ENCODE data around the gene IPO8.
"Not testable (repeated sequence)": the region's sequence is repeated elsewhere in the genome, so short reads cannot be mapped to it uniquely, and the experiment has no call there.

The IPO8 gene

DNA sequence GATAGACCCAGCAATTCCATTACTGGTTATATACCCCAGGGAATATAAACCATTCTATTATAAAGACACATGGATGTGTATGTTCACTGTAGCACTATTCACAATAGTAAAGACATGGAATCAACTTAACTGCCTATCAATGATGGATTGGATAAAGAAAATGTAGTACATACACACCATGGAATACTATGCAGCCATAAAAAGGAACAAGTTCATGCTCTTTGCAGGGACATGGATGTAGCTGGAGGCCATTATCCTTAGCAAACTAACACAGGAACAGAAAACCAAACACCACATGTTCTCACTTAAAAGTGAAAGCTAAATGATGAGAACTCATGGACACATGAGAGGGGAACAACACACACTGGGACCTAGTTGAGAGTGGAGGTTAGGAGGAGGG lies 85.8 kb downstream of the IPO8 start:
- not testable (repeated sequence) for DNase-seq (ENCODE audit: low read depth, low spot score)

DNA sequence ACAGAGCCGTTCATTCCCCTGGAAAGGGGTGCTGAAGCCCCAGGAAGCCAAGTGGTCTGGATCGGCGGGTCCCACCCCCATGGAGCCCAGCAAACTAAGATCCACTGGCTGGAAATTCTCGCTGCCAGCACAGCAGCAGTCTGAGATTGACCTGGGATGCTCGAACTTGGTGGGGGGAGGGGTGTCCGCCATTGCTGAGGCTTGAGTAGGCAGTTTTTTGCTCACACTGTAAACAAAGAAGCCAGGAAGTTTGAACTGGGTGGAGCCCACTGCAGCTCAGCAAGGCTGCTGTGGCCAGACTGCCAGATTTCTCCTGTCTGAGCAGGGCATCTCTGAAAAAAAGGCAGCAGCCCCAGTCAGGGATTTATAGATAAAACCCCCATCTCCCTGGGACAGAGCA lies 91.4 kb downstream of the IPO8 start:
- peak; percentile 80 for DNase-seq (ENCODE audit: low read depth, low spot score)

- DNase-seq (ENCODE audit: low read depth, low spot score) = no peak
Measured at GRCh38 chr12:30603129-30603528, 92.5 kb downstream of the IPO8 start.

GRCh38 chr12:30602678-30603077 lies 93.0 kb downstream of the IPO8 start:
- no peak for DNase-seq (ENCODE audit: low read depth, low spot score)

DNA sequence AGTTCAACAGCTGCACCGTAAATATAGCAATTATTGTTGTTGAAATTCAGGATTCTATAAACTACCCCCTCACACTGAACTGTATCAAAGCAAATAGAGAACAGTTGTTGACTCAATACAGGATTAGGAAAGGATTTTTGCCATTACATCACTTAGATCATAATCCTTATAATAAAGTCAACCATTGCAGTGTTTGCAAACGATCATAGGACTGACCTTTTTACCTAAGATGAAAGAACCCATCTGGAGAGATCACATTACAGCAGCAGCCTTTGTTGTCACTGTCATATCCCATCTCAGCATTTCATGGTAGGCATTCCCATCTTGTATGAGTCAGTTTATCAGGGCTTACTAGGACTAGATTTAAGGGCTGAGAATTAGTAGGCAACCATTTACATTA lies 96.1 kb downstream of the IPO8 start:
- no peak for DNase-seq (ENCODE audit: low read depth, low spot score)

- DNase-seq (ENCODE audit: low read depth, low spot score) = no peak
Measured at GRCh38 chr12:30598889-30599288, 96.8 kb downstream of the IPO8 start.

DNA sequence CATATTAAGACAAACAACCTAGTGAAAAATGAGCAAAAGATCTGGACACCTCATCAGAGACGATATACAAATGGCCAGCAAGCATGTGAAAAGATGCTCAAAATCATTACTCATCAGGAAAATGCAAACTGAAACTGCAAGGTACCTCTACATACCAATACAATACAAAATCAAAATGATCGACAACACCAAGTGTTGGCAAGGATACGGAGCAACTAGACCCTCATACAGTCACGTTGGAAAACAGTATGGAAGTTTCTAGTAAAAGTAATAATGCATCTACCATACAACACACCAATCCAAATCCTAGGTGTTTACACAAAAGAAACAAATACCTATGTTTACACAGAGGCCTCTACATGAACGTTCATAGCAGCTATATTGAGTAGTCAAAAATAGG lies 99.9 kb downstream of the IPO8 start:
- DNase-seq (ENCODE audit: low read depth, low spot score) = no peak

DNA sequence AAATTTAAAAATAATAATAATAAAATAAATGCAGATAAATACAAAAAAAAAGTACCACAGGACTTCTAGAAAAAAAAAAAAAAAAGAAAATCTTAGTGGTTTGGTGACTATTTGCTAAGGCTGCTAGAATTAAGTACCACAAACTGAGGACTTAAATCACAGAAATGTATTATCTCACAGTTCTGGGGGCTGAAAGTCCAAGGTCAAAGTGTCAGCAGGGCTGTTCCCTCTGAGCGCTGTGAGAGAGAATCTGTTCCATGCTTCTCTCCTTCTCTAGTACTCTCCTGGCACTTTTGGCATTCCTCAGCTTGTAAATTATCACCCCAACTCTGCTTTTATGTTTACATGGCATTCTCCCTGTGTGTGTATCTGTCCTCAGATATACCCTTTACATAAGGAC lies 101.2 kb downstream of the IPO8 start:
- no peak for DNase-seq (ENCODE audit: low read depth, low spot score)

DNA sequence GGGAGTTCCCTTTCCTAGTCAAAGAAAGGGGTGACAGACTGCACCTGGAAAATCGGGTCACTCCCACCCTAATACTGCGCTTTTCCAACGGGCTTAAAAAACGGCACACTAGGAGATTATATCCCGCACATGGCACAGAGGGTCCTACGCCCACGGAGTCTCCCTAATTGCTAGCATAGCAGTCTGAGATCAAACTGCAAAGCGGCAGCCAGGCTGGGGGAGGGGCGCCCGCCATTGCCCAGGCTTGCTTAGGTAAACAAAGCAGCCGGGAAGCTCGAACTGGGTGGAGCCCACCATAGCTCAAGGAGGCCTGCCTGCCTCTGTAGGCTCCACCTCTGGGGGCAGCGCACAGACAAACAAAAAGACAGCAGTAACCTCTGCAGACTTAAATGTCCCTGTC lies 107.1 kb downstream of the IPO8 start:
- not testable (repeated sequence) for DNase-seq (ENCODE audit: low read depth, low spot score)

DNA sequence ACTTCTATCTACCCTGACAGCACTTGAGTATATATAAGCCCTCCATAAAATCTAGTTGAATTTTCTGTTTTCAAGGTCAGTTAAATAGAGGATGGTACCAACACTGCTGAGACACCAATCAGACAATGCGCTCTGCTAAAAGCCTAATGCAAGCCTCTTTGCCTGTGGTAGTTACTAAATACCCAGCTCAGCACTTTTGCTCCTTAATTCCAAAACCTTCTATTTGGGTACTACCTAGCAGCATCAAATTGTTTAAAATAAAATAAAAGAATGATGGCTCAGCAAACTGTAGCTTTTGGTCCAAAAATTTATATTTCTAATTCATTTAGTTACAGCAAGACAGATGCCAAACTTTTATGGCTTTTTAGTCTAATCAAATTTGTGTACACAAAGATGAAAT lies 107.9 kb downstream of the IPO8 start:
- no peak for DNase-seq (ENCODE audit: low read depth, low spot score)

DNA sequence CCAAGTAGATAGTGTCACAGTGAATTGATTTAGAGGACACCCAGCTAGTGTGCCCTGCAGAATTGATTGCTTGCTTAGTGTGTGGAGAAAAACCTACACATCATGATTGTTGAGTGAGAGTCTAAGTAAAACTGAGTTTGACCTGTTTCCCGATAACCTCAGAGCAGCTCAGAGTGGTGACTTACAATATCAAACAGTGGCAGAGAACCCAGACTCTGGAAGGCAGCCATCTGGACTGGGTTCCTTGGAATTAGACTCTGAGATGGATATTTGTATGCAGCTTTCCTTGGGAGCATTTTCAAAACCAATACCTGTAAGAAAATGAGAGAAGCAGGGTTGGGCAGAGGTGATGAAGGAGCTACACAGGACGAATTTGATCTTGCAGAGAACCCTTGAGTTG lies 109.8 kb downstream of the IPO8 start:
- no peak for DNase-seq (ENCODE audit: low read depth, low spot score)

DNA sequence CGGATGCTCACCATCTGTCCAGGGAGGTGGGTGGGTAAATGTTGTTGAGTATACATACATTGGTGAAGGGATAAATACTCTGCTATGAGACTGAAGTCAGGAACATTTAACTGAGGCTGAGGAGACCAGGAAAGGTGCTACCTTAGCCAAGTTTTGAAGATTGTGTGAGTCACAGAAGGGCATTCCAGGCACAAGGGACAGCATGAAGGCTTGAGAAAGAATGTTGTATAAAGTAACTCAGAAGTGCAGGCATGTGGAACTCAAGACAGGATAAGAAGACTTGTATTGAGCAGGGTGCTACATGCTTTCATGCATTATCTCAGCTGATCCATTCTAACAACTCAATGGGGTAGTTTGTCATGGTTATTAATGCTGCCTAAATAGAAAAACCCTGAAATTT lies 112.7 kb downstream of the IPO8 start:
- DNase-seq (ENCODE audit: low read depth, low spot score) = no peak

DNA sequence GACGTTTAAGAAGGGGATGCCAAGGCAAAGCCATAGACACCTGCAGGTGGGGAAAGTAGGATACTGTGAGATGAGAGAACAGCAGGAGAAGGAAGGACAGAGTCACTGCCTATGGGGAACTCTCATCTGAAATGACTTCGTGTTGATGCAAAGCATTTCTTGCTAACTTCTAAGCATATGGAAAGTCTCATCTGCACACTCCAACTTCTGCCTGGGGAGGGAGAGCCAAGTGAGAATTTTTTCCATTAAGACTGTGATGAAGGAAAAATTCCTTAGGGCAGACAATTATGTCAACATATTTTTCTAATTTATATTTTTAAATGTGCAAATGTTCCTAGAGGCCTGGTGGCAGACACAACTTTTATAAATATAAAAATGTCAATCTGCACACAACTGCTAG lies 115.3 kb downstream of the IPO8 start:
- DNase-seq (ENCODE audit: low read depth, low spot score) = no peak
